NCI-H2227 treated with DMSO at 0.1 percent for 48 hours (cell line): Measurements from ENCODE around the gene CREBBP.

ENCODE experiments used
- DNase-seq: peaks from one replicate; lab custom pipeline; 2025; lab: John Stamatoyannopoulos, UW

CREBBP gene

DNA sequence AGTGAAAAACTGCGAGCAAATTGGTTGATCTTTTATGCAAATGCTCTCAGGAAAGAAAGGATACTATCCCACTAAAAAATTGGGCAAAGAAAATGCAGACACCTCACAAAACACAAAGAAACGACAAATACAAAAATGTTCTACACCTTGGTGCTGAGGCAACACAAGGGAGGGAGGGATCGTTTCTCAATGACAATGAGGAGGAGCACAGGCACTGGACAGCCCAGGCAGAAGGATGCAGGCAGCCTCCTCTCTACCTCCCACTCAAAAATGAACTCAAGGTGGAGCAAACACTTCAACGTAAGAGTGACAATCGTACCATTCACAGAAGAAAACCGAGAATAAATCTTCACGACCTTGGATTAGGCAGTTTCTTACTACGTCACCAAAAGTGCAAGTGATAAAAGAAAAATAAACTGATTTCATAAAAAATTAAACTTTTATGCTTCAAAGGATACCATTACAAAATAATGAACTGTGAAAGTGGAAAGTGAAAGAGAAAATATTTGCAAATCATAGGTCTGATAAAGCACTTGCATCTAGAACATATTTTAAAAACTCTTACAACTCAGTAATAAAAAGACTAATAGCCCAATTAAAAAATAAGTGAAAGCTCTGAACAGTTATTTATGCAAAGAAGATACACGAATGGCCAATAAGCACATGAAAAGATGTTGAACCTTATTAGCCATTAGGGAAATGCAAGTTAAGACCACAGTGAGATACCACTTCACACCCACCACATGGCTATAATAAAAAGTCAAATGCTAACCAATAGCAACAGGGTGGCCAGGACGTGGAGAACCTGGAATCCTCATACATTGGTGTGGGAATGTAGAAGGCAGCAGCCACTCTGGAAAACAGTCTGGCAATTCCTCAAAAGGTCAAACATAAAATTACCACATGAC, 82.4 kb downstream of the CREBBP start:
- no peak for DNase-seq

DNA sequence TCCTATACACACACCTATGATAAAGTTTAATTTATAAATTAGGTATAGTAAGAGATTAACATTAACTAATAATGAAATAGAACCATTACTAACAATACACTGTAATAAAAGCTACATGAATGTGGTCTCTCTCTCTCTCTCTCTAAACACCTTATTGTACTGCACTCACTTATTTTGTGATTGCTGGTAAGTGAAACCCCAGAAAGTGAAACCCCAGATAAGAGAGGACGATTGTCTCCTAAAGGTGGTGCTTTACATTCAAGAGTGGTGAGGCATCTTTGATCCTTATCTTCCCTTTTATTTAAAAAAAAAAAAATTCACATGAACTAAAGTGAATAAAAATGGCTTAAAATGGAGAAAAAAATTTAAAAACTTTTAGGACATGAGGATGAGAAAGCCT, 83.0 kb downstream of the CREBBP start:
- DNase-seq, result no peak

DNA sequence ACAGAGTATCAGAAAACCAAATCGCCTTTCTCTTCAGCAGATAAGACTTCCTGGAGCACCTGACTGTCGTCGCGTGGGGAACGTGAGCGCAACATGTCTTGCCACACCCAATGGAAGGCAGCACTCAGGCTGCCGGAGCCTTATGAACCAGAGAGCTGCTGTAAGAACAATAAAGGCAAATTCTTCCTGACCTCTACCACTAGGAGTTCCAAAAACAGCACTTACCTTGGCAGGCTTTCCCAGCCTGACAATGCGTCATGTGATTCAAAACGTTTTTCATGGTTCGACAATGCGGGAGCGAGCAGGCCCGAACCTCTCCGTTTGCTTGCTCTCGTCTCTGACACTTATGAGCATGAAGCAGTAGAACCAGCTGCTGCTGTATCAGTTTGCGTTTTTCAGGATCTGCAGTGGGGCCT, 87.3 kb downstream of the CREBBP start:
- no peak for DNase-seq

DNA sequence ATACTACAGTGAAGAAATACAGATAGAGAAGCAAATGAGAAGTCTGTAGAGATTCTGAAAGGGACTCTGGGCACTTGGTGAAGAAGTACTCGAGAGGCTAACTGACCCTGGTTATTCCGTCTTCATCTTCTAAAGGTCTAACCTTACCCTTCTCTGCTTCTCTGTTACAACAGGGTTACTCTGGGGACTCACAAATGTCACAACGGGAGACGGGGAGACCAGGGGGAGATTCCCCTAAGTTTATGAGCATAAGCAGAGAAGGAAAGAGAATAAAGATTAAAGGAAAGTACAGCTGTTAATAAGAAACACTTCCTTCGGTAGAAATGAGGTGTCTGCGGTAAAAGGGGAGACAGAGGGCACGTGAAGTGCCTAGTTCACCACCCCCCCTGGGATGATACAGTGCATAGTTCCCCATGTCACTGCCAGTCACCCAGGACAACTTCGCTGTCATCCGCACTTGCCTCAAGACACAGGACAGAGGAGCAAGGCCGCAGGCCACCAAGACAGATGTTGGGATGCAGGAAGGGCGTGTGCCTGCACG, 88.0 kb downstream of the CREBBP start:
- DNase-seq, result no peak

DNA sequence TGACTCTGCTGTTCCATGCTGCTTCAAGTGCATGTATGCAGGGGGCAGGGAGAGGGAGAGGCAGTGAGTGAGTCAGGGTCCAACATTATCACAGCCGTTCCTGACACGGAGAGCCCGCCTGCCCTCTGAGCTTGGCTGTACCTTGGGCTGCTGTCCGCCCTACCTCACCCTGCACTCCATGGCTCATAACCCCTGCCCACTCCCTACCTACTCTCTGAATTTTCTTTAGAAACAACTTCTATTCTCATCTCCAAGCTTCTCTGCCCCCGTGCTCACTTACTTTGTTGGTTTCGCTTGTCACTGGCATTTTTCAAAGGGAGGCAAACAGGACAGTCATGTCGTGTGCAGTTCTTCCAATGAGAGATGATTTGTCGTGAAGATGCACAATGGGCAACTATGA, 88.8 kb downstream of the CREBBP start:
- DNase-seq, result no peak

DNA sequence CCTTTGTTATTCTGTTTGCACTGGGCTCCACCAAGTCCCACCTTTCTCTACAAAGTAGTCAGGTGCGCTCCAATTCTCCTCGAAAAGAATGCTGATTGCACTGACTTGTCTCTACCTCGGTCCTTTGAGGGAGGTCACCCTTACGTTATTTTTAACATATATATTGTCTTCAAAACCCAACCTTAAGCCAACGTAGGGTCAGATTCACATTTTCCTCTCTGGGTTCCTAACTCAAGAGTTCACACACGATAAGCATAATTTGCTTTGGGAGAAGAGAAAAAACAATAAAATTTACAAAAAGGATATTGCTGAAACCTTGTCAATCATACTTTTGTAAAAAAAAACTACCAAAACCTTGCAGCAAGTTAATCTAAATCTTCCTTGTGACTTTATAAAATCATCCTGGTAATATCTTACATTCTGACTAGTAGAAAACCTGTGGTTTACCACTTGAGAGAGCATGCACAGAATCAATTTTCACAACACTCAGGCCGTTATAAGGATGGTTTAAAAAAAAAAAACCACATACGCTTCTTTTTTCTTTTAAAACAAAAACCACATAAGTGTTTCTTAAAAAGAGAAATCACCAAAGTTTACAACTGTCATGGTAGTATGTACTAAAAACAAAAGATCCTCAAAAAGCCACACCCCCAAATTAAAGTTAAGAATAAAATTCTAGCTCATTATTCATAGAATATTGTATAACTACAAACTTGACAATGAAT, 91.0 kb downstream of the CREBBP start:
- no peak for DNase-seq

DNA sequence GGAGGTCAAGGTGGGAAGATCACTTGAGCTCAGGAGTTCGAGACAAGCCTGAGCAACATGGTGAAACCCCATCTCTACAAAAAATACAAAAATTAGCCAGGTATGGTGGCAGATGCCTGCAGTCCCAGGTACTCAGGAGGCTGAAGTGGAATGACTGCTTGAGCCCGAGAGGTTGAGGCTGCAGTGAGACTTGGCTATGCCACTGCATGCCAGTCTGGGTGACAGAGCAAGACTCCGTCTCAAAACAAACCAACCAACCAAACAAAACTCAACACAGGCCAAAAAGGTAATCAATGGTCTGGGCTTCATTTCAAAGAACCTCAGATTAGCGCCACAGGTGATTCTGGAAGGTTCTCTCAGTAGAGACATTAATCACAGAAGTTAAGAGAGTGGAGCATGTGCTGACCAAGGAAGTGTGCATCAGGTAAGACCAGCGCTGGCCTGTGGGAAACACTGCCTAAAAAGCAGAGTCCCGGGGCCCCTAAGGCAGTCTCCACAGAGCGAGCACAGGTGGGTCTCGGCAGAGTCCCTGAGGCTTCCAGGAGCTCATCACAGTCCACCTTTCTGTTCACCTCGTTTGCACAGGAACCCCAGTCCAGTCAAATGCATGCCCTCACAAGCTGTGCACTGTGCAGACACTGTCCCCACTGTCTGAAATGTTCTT, 91.7 kb downstream of the CREBBP start:
- DNase-seq, result no peak

DNA sequence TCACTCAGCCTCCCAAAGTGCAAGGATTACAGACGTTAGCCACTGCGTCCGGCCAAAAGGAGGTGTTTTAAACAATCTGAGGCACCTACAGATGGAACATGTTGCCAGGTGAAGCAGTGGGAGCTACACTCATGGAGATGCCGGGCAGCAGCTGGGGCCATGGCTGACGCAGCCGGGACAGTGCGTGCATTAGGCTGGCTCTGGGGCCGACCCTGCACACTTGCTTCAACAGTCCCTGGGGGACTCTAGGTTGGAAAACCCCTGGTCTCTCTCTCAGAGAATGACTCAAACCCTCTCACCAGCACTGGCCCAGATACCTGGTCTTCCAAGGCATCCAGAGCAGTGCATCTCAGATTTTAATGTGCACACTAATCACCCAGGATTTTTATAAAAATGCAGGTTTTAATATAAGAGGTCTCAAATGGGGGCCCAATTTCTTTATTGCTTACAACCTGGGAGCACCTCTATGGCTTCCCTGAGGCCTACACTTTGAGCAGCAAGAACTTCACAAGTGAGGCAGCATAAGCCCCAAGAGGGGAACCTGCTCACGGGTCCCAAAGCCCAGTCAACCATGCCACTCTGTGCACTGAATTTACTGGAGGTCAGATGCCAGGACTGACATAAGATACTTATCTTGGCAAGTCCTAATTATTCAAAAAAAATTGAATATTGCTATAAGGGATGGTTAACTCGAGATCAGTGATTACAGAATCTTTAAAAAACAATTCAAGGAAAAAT, 92.4 kb downstream of the CREBBP start:
- no peak for DNase-seq

DNA sequence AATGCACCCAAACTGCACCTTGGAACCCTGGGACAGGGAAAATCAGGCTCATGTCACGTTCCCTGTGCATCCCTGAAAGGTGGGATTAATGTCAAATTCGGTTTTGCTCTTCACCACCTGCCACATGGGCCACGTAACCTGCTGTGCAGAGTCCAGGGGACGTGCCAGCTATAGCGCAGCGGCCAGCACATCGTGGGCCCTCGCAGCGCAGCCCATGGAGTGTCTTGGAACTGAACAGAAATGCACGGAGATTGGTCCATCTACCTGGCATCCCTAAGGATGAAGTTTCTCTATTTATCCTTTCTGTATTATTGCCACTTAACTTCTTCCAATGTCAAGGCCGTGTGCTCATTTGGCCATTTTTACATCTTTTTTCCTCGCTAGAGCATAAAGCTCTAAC, 95.1 kb downstream of the CREBBP start:
- no peak for DNase-seq

DNA sequence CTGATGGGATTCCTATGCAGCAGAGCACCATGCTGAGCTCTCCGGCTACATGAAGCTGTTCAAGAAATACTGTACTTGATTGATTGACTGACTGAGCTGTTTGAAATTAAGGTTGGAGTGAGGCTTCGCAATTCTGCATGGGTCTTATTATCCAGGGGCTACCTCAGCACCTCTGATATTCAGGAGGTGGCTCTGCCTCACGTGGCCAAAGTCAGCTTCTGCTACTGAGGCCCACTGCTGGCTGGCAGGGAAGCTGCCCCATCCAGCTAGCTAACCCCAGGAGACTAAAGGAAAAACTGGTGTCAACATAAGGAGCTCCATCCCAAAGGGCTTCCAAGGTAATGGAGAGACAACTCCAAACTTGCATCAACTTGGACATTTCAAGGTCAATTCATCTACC, 97.0 kb downstream of the CREBBP start:
- DNase-seq, result no peak

DNA sequence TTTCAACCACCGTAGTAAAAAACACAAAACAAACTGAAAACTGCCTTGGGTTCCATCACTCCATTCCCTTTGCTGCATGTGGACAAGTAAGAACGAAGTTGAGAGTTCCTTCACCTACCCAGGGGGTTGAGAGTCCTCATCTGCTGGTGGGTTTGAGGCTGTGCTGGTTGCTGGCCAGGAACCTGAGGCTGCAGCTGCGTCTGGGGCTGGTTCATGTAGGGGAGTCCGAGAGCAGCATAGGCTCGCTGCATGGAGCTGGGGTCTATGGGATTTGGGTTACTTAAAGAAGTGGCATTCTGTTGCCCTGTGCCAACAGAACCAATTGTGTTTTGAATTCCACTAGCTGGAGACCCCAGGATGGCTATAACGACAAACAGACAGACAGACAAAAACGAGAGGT, 97.9 kb downstream of the CREBBP start:
- no peak for DNase-seq

DNA sequence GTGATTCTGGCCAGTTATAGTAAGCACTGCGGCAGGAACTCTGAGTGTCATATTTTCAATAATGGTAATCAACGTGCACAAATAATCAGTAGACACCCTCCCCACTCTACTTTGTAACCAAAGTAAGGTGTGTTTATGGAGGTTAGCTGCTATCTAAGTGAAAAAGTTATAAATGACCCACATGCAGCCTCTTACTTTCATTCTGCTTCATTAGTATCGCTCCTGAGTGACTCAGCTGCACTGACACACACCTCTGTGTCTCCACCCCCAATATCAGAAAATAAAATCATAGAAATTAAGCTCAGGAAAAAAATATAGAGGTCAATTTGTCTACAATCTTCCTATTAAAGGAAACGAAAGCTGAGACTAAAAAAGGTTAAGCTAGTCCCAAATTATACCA, 99.1 kb downstream of the CREBBP start:
- no peak for DNase-seq

DNA sequence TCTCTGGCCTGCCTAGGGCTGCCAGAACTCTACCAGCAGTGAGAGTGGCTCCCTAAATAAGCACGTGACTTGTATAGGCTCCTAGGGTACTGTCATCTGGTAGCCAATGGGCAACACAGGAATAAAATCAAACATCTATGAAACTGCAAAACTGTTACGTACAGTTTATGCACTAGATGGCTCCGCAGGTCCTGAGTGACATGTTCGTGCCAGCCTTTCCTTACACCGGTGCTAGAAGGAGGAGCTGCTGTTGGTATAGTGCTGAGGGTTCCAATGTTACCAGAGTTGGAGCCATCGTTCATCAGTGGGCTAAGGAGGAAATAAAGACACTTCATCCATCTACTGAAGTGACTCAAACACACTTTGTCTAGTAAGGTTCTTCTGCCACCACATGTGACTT, 99.9 kb downstream of the CREBBP start:
- no peak for DNase-seq

DNA sequence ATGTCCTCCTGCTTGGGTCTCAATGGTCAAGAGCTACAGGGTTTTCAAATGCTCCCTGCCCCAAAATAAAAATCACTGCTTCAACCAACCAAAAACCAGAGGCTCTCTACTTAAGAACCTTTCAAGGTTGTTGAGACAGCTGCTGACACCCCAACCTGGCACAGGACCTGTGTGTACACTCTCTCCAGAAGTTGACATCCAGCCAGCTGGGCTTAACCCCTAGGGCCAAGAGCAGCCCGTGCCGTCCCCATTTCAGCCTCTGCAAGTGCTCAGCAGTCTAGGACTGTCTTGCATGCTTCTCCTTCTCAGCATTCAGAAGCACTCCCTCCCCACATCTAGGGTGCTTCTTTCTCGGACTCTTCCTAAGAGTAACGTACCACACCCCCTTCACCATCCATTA, 104.2 kb downstream of the CREBBP start:
- DNase-seq, result no peak

DNA sequence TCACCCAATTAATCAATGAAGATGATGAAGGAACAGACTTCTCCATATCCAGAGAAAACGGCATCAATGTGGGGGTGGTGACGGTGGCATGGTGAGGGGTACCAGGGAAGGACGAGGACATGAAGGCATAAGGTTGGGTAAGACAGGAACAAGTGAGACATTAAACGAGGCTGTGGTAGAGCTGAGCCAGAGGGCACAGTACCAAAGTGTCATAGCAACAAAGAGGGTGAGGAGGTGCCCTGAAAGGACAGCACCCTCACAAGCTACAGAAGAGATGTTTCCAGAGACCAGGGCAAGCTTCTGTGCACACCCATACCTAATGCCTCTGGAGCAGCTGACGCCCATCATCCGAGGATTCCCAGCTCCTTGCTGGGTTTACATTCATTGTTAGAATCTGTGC, 105.7 kb downstream of the CREBBP start:
- no peak for DNase-seq

DNA sequence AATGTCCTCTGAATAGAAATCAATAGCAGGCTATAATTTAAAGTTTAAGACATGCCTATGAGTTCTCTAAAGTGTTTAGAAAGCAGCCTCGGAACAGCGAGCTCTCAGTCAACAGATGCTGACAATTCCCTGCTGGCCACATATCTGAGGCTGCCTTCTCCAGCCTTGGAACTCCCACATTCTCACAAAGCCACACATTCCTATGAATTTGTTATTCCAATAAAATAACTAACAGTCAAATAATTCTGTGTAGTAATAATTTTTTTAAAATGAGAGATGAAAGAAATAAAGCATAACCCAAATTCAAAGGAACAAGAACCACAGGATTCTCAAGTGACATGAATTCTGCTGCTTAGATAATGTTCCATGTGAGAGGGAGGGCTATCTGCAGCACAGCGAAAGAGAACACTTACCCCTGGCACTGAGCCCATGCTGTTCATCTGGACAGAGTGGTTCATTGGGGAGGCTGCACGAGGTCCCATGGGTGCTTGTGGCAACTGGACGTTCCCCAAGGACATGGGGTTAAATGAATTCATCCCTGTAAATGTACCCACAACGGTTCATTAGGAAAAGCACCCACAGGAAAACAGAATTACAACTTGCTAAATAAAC, 106.3 kb downstream of the CREBBP start:
- no peak for DNase-seq

DNA sequence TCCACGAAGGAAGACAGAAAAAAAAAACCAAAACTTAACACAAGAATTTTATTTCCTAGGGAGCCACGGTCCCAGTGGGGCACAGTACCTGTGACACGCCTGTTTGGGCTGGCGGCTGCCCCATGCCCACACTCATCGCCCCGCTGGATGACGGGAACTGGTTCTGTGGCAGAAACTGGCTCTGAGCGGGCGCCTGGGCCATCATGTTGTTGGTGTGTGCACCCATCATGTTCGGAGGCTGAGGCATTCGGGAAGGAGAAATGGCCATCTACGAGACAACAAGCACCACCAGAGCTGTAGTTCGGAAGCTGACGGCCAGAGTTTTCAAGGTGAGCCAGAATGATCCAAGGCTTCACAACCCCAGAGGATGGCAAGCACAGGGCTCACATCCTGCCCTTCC, 106.8 kb downstream of the CREBBP start:
- DNase-seq, result no peak

DNA sequence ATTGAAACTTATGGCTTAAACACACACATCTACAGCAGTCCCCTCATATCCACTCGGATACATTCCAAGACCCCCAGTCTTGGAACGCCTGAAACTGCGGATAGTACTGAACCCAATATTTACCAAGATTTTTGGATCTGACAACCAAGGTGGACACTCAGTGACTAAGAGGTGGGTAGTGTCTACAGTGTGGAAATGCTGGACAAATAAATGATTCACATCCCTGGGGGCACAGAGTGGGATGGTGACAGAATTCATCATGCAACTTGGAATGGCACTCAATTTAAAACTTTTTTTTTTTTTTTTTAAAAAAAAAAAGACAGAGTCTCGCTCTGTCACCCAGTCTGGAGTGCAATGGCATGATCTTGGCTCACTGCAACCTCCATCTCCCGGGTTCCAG, 109.0 kb downstream of the CREBBP start:
- DNase-seq, result no peak

DNA sequence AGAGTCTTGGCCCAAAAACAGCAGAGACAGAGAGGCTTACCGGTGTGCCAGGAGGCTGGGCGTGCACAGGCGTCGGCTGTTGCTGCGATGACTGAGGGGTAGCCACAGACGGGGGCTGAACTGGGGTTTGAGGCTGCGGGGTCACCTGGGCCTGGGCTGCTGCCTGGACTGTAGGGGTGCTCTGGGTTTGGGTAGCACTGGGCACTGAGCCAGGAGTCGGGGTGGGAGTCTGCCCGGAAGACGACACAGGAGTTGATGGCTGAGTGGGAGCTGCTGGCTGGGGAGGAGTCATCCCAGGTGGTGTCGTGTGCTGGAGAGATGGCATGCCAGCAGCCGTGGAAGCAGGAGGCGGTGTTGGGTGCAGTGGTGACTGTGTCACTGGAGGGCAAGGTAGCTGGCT, 110.0 kb downstream of the CREBBP start:
- DNase-seq, result no peak

DNA sequence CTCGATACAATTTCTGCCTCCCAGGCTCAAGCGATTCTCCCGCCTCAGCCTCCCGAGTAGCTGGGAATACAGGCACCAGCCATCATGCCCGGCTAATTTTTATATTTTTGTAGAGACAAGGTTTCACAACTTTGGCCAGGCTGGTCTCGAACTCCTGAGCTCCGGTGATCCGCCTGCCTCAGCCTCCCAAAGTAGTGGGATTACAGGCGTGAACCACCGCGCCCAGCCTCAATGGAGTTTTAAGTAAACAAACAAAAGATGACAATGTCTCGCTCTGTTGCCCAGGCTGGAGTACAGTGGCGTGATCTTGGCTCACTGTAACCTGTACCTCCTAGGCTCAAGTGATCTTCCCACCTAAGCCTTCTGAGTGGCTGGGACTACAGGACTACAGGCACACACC, 110.6 kb downstream of the CREBBP start:
- DNase-seq, result no peak

DNA sequence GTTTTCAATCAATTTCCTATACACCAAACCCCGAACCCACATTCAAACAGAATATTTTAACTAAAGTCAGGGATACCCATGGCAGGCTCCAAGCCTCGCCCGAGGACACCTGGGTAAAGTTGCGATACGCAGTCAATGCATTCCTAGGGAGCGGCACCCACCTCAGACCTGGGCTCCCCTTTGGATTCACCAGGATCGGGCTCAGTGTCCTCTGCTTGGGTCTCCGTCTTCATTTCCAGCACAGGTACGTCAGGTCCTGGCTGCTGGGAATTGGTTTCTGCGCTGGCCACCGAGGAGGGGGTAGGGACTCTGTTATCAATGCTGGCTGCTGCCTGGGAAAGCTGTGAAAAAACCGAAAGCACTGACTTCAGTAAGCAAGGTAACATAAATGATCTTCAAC, 111.5 kb downstream of the CREBBP start:
- no peak for DNase-seq
